Muscle layer of colon (tissue), 2 donors: ENCODE data around the gene IKZF4.
"Not testable (repeated sequence)": the region's sequence is repeated elsewhere in the genome, so short reads cannot be mapped to it uniquely, and the experiment has no call there.

Source experiments
- H3K27ac ChIP-seq: one replicate; pipeline ENCODE4 v1.7.0; 2013; ENCODE audit warnings: low read depth, mild to moderate bottlenecking, low read length, moderate library complexity
- H3K27me3 ChIP-seq, 2 donors: one replicate each; pipeline ENCODE4 v1.7.0; 2013; ENCODE audit warnings: low read length in 2 of 2, mild to moderate bottlenecking in 2 of 2; ENCODE audit not compliant: insufficient read depth in 2 of 2, control insufficient read depth in 1 of 2
- H3K36me3 ChIP-seq: one replicate; pipeline ENCODE4 v1.7.0; 2013; ENCODE audit warnings: mild to moderate bottlenecking, low read length; ENCODE audit not compliant: insufficient read depth
- H3K4me1 ChIP-seq: one replicate; pipeline ENCODE4 v1.7.0; 2013; ENCODE audit warnings: mild to moderate bottlenecking, low read length; ENCODE audit not compliant: insufficient read depth
- H3K4me3 ChIP-seq, 2 donors: one replicate each; pipeline ENCODE4 v1.7.0; 2013; ENCODE audit warnings: low read length in 2 of 2, low read depth in 1 of 2, mild to moderate bottlenecking in 1 of 2, moderate library complexity in 1 of 2
- H3K9ac ChIP-seq: one replicate; pipeline ENCODE4 v1.7.0; 2013; ENCODE audit warnings: low read length
- H3K9me3 ChIP-seq: one replicate; pipeline ENCODE4 v1.7.0; 2013; ENCODE audit warnings: mild to moderate bottlenecking, low read length
- donor health status: abdominal sarcoma.
- donor health status: Adenocarcinoma of cecum.

The IKZF4 gene

GRCh38 chr12:56020423-56021184, at the start of gene IKZF4:
IKZF4 (plus strand) TSS chr12:56021043; CDS start chr12:56021494, 451 bp downstream.
- Histone ChIP-seq H3K4me3 (peak within 1 kb of the TSS; percentile 24 to 49), H3K9me3 (no peaks in the 10 kb centered on the region), H3K27me3 (no peaks in the 10 kb centered on the region), H3K9ac (peak within 1 kb of the TSS; percentile 25), H3K4me1 (peaks cover 19% of the 10 kb centered on the region), H3K36me3 (peaks cover 8% of the 10 kb centered on the region), H3K27ac (peak within 1 kb of the TSS; percentile 84)

- Histone ChIP-seq H3K4me1 (peaks cover 36% of the 10 kb centered on the region), H3K27me3 (no peaks in the 10 kb centered on the region), H3K9ac (no peak overlapping the region), H3K27ac (peak overlapping the region; percentile 89), H3K36me3 (no peaks in the 10 kb centered on the region), H3K9me3 (no peaks in the 10 kb centered on the region), H3K4me3 (no peak overlapping the region)
Measured at GRCh38 chr12:55972042-55972441, 48.8 kb upstream of the IKZF4 start.

- Histone ChIP-seq H3K9ac (peak overlapping the region; percentile 90), H3K27me3 (no peaks in the 10 kb centered on the region), H3K4me1 (peaks cover 36% of the 10 kb centered on the region), H3K36me3 (no peaks in the 10 kb centered on the region), H3K4me3 (peak overlapping the region in 1 of 2 donors; percentile 78), H3K9me3 (no peaks in the 10 kb centered on the region), H3K27ac (peak overlapping the region; percentile 89)
Measured at GRCh38 chr12:55972456-55972855, 48.4 kb upstream of the IKZF4 start.

- no peaks in the 10 kb centered on the region for H3K9me3 ChIP-seq
- peaks cover 37% of the 10 kb centered on the region for H3K4me1 ChIP-seq
- peak overlapping the region; percentile 89 for H3K27ac ChIP-seq
- no peaks in the 10 kb centered on the region for H3K27me3 ChIP-seq
- peak overlapping the region; percentile 75 to 78 for H3K4me3 ChIP-seq
- no peaks in the 10 kb centered on the region for H3K36me3 ChIP-seq
- peak overlapping the region; percentile 90 for H3K9ac ChIP-seq
Measured at GRCh38 chr12:55972911-55973598, 47.8 kb upstream of the IKZF4 start.

- Histone ChIP-seq H3K27me3 (no peaks in the 10 kb centered on the region), H3K27ac (peak within 1 kb of the TSS; percentile 89), H3K9ac (peak within 1 kb of the TSS; percentile 90), H3K9me3 (no peaks in the 10 kb centered on the region), H3K4me3 (peak within 1 kb of the TSS; percentile 75 to 90), H3K36me3 (no peaks in the 10 kb centered on the region), H3K4me1 (peaks cover 37% of the 10 kb centered on the region)
Measured at GRCh38 chr12:55973599-55974307, 47.1 kb upstream of the IKZF4 start, which contains the start of gene RAB5B. RAB5B (plus strand) TSS chr12:55974078; CDS start chr12:55986961, 12,883 bp downstream.

GRCh38 chr12:55974308-55974730, 46.5 kb upstream of the IKZF4 start:
- no peaks in the 10 kb centered on the region for H3K9me3 ChIP-seq
- H3K4me1 ChIP-seq, result peaks cover 37% of the 10 kb centered on the region
- H3K9ac ChIP-seq, result peak overlapping the region; percentile 80
- peak overlapping the region; percentile 62 to 90 for H3K4me3 ChIP-seq
- H3K36me3 ChIP-seq, result no peaks in the 10 kb centered on the region
- H3K27ac ChIP-seq, result peak overlapping the region; percentile 77
- no peaks in the 10 kb centered on the region for H3K27me3 ChIP-seq

- Histone ChIP-seq H3K36me3 (peaks cover 8% of the 10 kb centered on the region), H3K27me3 (no peaks in the 10 kb centered on the region), H3K4me3 (no peak overlapping the region), H3K9ac (no peak overlapping the region), H3K4me1 (peaks cover 27% of the 10 kb centered on the region), H3K27ac (no peak overlapping the region), H3K9me3 (no peaks in the 10 kb centered on the region)
Measured at GRCh38 chr12:55978393-55978792, 42.5 kb upstream of the IKZF4 start.

- peaks cover 27% of the 10 kb centered on the region for H3K4me1 ChIP-seq
- H3K9ac ChIP-seq, result no peak overlapping the region
- no peak overlapping the region for H3K27ac ChIP-seq
- H3K9me3 ChIP-seq, result no peaks in the 10 kb centered on the region
- no peak overlapping the region for H3K4me3 ChIP-seq
- H3K27me3 ChIP-seq, result no peaks in the 10 kb centered on the region
- peaks cover 15% of the 10 kb centered on the region for H3K36me3 ChIP-seq
Measured at GRCh38 chr12:55979069-55979468, 41.8 kb upstream of the IKZF4 start.

- peaks cover 10% of the 10 kb centered on the region for H3K4me1 ChIP-seq
- not testable (repeated sequence) for H3K27me3 ChIP-seq, H3K4me3 ChIP-seq, H3K9me3 ChIP-seq, H3K9ac ChIP-seq, H3K27ac ChIP-seq
- peaks cover 30% of the 10 kb centered on the region for H3K36me3 ChIP-seq
Measured at GRCh38 chr12:55981882-55982281, 39.0 kb upstream of the IKZF4 start.

- no peak overlapping the region for H3K4me3 ChIP-seq
- peaks cover 30% of the 10 kb centered on the region for H3K36me3 ChIP-seq
- H3K27ac ChIP-seq, result no peak overlapping the region
- no peak overlapping the region for H3K9ac ChIP-seq
- H3K4me1 ChIP-seq, result peaks cover 5% of the 10 kb centered on the region
- no peaks in the 10 kb centered on the region for H3K27me3 ChIP-seq
- H3K9me3 ChIP-seq, result no peaks in the 10 kb centered on the region
Measured at GRCh38 chr12:55982319-55982936, 38.4 kb upstream of the IKZF4 start.
